PC-9 (cell line): Measurements from ENCODE around the gene ATP5MC2. TPM values are rescaled to one million over a fixed set of nuclear protein-coding genes. Genes with fewer than 3 reads are reported as not detected.
A peak's percentile ranks its signal among the peaks of the same experiment; 100 is the strongest.

Source experiments
- BruUV-seq: library from RNA; stranded (reverse); fragments of 400-500 nt; replicated peaks from 2 replicates; lab custom pipeline; 2021; lab: Mats Ljungman, UMichigan
- CTCF ChIA-PET: fragments of 300-600 bp; sonication (Branson Sonifier 250); formaldehyde crosslinking; loops from one replicate; lab custom pipeline; 2022; ENCODE audit warnings: antibody characterized with exemption; lab: Charles Lee
- POLR2A ChIA-PET: fragments of 300-600 bp; sonication (Branson Sonifier 250); formaldehyde crosslinking; loops from one replicate; lab custom pipeline; 2022; ENCODE audit warnings: antibody characterized with exemption; ENCODE audit not compliant: unreplicated experiment; lab: Charles Lee
- DNase-seq, 2 experiments: peaks; one replicate each; pipeline versions ENCODE4 v3.0.0 to v3.0.0-alpha.2; 2015 to 2022; ENCODE audit warnings: mixed read lengths in 1 of 2
- H2AFZ ChIP-seq: fragments of 200-600 bp; sonication (generic); 2 replicates; pipeline ENCODE4 v1.8.1; 2017; ENCODE audit warnings: antibody characterized with exemption
- H3F3A ChIP-seq: fragments of 200-600 bp; sonication (generic); 2 replicates; pipeline ENCODE4 v1.8.1; 2017; ENCODE audit warnings: antibody characterized with exemption, mild to moderate bottlenecking, low read depth; ENCODE audit not compliant: insufficient read depth
- H3K27ac ChIP-seq: fragments of 200-600 bp; sonication (generic); 2 replicates; pipeline ENCODE4 v1.6.1; 2016; ENCODE audit warnings: mixed run types
- H3K27me3 ChIP-seq: fragments of 200-600 bp; sonication (generic); 2 replicates; pipeline ENCODE4 v1.6.1; 2016; ENCODE audit warnings: low read depth, mixed run types; ENCODE audit not compliant: insufficient read depth
- H3K36me3 ChIP-seq: fragments of 200-600 bp; sonication (generic); 2 replicates; pipeline ENCODE4 v1.6.1; 2016; ENCODE audit warnings: low read depth, mixed run types
- H3K4me1 ChIP-seq: fragments of 200-600 bp; sonication (generic); replicated peaks from 2 replicates; pipeline ENCODE4 v1.6.1; 2016; ENCODE audit warnings: mixed run types; ENCODE audit not compliant: insufficient read depth
- H3K4me2 ChIP-seq: fragments of 200-600 bp; sonication (generic); 2 replicates; pipeline ENCODE4 v1.6.1; 2017; ENCODE audit warnings: mixed run types
- H3K4me3 ChIP-seq: fragments of 200-600 bp; sonication (generic); 2 replicates; pipeline ENCODE4 v1.6.1; 2016; ENCODE audit warnings: mixed run types
- H3K79me2 ChIP-seq: fragments of 200-600 bp; sonication (generic); 2 replicates; pipeline ENCODE4 v1.6.1; 2017; ENCODE audit warnings: low read depth, mixed run types
- H3K9me2 ChIP-seq: fragments of 200-600 bp; sonication (generic); 2 replicates; pipeline ENCODE4 v1.8.1; 2017; ENCODE audit warnings: mild to moderate bottlenecking; ENCODE audit not compliant: insufficient read depth
- H3K9me3 ChIP-seq: fragments of 200-600 bp; sonication (generic); 2 replicates; pipeline ENCODE4 v1.8.1; 2016; ENCODE audit warnings: low read depth; ENCODE audit not compliant: insufficient read depth
- H4K20me1 ChIP-seq: fragments of 200-600 bp; sonication (generic); 2 replicates; pipeline ENCODE4 v1.8.1; 2017; ENCODE audit not compliant: insufficient read depth
- EZH2 ChIP-seq: fragments of 200-600 bp; sonication (generic); IDR thresholded peaks from 2 replicates; pipeline ENCODE4 v1.8.0; 2017; ENCODE audit warnings: antibody characterized with exemption, low read depth
- intact Hi-C: fragments of 100-400 bp; cut with micrococcal nuclease; formaldehyde crosslinking; loops from one replicate; pipeline ENCODE4 v1.10.0; 2022; ENCODE audit not compliant: unreplicated experiment
- total RNA-seq: library from RNA; stranded (reverse); gene quantifications from 2 replicates; pipeline ENCODE4 v1.2.3, GENCODE V29; 2021
- TF ChIP-seq, protein P1 (sequence below): fragments of 200-600 bp; sonication (generic); conservative IDR thresholded peaks from 2 replicates; pipeline ENCODE4 v1.6.1; 2017; ENCODE audit warnings: mixed run types, antibody characterized with exemption, mild to moderate bottlenecking, moderate library complexity

ATP5MC2 gene
- total RNA-seq, 1 experiment from 2014 or later = 270 TPM

DNA sequence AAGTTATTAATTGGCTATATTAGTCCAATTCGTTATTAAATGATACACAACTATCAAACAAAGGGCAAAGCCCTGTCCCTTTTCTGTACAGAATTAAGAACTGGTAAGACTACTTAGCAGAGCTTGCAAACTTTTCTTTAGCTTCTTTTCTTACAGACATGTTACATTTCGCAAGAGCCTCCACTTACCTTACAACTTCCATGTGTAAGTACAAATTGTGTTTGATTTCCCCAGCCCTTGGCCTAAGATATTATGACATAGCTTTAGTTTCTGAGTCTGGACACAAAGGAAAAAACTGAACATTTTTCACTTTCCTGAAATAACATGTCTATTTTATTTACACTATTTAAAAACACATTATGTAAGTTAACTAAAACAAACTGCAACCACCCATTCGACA lies 51.4 kb downstream of the ATP5MC2 start:
- no peak for DNase-seq
- Histone ChIP-seq H4K20me1 (no peaks in the 10 kb centered on the region; the same call in 1 of the 2 replicates), H3F3A (0 out of 2 replicates have a peak, but pooled peaks cover 2% of the 10 kb centered on the region), H3K27me3 (no peaks in the 10 kb centered on the region), H3K27ac (no peak overlapping the region), H3K9me2 (no peaks in the 10 kb centered on the region), H3K4me2 (peak overlapping the region; percentile 100), H3K9me3 (no peaks in the 10 kb centered on the region), H3K36me3 (no peaks in the 10 kb centered on the region), H3K4me1 (peaks cover 29% of the 10 kb centered on the region), H3K4me3 (peak overlapping the region; percentile 82), H3K79me2 (peaks cover 56% of the 10 kb centered on the region), H2AFZ (no peak overlapping the region)
- no peak for TF ChIP-seq EZH2
- TF ChIP-seq, protein P1, sequence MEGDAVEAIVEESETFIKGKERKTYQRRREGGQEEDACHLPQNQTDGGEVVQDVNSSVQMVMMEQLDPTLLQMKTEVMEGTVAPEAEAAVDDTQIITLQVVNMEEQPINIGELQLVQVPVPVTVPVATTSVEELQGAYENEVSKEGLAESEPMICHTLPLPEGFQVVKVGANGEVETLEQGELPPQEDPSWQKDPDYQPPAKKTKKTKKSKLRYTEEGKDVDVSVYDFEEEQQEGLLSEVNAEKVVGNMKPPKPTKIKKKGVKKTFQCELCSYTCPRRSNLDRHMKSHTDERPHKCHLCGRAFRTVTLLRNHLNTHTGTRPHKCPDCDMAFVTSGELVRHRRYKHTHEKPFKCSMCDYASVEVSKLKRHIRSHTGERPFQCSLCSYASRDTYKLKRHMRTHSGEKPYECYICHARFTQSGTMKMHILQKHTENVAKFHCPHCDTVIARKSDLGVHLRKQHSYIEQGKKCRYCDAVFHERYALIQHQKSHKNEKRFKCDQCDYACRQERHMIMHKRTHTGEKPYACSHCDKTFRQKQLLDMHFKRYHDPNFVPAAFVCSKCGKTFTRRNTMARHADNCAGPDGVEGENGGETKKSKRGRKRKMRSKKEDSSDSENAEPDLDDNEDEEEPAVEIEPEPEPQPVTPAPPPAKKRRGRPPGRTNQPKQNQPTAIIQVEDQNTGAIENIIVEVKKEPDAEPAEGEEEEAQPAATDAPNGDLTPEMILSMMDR = no peak
- no TSS peak for BruUV-seq
- POLR2A ChIA-PET = interaction anchor here (0.6 kb wide), 2 partner anchors 545 to 1587 kb away, joined by 3 to 9 read pairs; partner anchors contain the start of gene SPRYD3
- intact Hi-C loops = no loop called here
- CTCF ChIA-PET = interaction anchor here (0.5 kb wide), 1 partner anchor 79 kb away, joined by 3 read pairs; no protein-coding TSS in a partner anchor

DNA sequence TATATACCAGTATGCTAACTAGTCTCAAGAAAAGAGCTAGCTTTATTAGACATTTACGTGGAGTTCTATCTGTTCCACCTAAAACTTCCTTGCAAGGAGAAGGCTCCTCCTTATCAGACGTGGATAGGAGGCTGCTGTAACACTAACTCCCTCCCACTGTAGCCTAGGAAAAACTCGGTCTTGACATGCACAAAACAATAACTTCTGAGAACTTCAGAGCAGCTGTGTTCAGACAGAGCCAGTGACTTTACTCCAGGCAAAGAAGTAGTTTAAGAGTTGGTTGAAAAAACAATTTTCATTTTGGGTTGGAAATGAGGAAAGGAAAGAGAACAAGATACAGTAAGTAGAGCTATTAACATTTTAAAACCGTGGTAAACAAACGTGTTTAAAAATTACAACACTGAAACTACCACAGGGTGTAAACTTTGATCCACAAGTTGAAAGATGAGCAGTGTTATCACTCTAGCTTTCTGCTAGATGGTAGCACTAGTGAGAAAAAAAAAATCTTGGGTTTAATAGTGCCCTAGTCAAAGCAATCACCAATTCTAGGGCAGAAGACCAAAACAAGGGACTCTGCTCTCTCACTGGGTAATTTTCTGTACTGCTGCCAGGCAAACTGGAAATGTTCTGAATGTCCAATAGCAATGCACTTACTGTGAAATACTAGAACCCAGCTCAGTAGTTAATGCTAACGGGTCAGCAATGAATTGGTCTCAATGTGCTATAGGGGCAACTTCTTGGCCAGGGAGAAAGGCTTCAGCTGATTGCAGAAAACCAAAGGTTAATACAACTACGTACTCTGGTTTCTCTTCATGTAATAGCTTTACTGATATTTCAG lies 52.1 kb downstream of the ATP5MC2 start:
- Histone ChIP-seq H3F3A (no peaks in the 10 kb centered on the region), H4K20me1 (no peaks in the 10 kb centered on the region; the same call in 1 of the 2 replicates), H3K4me2 (peak overlapping the region; percentile 100), H3K79me2 (peaks cover 56% of the 10 kb centered on the region), H3K27me3 (no peaks in the 10 kb centered on the region), H3K9me2 (no peaks in the 10 kb centered on the region), H2AFZ (no peak overlapping the region), H3K36me3 (no peaks in the 10 kb centered on the region), H3K4me1 (peaks cover 29% of the 10 kb centered on the region), H3K27ac (no peak overlapping the region), H3K4me3 (no peak overlapping the region; the same call in 1 of the 2 replicates), H3K9me3 (no peaks in the 10 kb centered on the region)
- intact Hi-C loops = no loop called here
- ChIA-PET POLR2A (interaction anchor here (0.6 to 0.7 kb wide), 4 partner anchors 52 to 1586 kb away, joined by 3 read pairs; partner anchors contain the start of gene ATP5MC2), CTCF (interaction anchor here (0.5 kb wide), 1 partner anchor 207 kb away, joined by 3 read pairs; no protein-coding TSS in a partner anchor)
- DNase-seq = no peak
- BruUV-seq = no TSS peak
- TF ChIP-seq, protein P1 = no peak
- no peak for TF ChIP-seq EZH2

DNA sequence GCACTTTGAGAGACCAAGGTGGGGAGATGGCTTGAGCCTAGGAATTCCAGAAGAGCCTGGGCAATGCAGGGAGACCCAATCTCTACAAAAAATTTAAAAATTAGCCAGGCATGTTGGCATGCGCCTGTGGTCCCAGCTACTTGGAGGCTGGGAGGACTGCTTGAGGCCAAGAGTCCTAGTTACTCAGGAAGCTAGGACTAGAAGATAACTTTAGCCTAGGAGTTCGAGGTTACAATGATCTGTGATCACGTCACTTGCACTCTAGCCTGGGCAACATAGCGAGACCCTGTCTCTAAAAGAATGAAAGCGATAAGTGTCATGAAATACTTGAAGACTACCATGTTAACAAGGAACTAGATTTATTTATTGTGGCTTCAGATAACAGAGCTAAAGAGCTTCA lies 53.2 kb downstream of the ATP5MC2 start:
- TF ChIP-seq EZH2 = no peak
- no peak overlapping the region for H3K27ac ChIP-seq
- no peaks in the 10 kb centered on the region; the same call in 1 of the 2 replicates for H4K20me1 ChIP-seq
- H3K9me2 ChIP-seq = no peaks in the 10 kb centered on the region
- ChIA-PET POLR2A (interaction anchor here (0.6 to 0.7 kb wide), 2 partner anchors 41 to 53 kb away, joined by 3 to 7 read pairs; no protein-coding TSS in a partner anchor), CTCF (interaction anchor here (0.6 kb wide), 1 partner anchor 396 kb away, joined by 3 read pairs; no protein-coding TSS in a partner anchor)
- intact Hi-C loops = no loop called here
- no peak overlapping the region for H3K4me3 ChIP-seq
- H3K9me3 ChIP-seq = no peaks in the 10 kb centered on the region
- no peaks in the 10 kb centered on the region for H3K36me3 ChIP-seq
- peaks cover 29% of the 10 kb centered on the region for H3K4me1 ChIP-seq
- H3F3A ChIP-seq = no peaks in the 10 kb centered on the region; the same call in 1 of the 2 replicates
- H3K4me2 ChIP-seq = no peak overlapping the region
- BruUV-seq = no TSS peak
- no peaks in the 10 kb centered on the region for H3K27me3 ChIP-seq
- H3K79me2 ChIP-seq = peaks cover 56% of the 10 kb centered on the region
- no peak overlapping the region for H2AFZ ChIP-seq
- DNase-seq = no peak
